VCaP (cell line): ENCODE data around the gene NBEAL2.
"Not testable (repeated sequence)": the region's sequence is repeated elsewhere in the genome, so short reads cannot be mapped to it uniquely, and the experiment has no call there.

Source experiments
- H3K27ac ChIP-seq: fragments of 450-650 bp; 2 replicates; pipeline ENCODE4 v1.5.1; 2017
- CTCF ChIP-seq: fragments of 450-650 bp; conservative IDR thresholded peaks from 2 replicates; pipeline ENCODE4 v1.5.1; 2017; ENCODE audit warnings: mild to moderate bottlenecking, moderate library complexity

Gene NBEAL2

GRCh38 chr3:47017504-47018268 lies 38.2 kb downstream of the NBEAL2 start:
- TF ChIP-seq CTCF: no peak
- H3K27ac ChIP-seq: no peak overlapping the region

GRCh38 chr3:47018269-47018611 lies 38.8 kb downstream of the NBEAL2 start:
- no peak for TF ChIP-seq CTCF

GRCh38 chr3:47019201-47019600 lies 39.7 kb downstream of the NBEAL2 start:
- no peak for TF ChIP-seq CTCF
- H3K27ac ChIP-seq: no peak overlapping the region

More at GRCh38 chr3:47018269-47018611, 38.8 kb downstream of the NBEAL2 start:
- no peak overlapping the region for H3K27ac ChIP-seq

- TF ChIP-seq CTCF: no peak
Measured at GRCh38 chr3:47020311-47020710, 40.8 kb downstream of the NBEAL2 start.

GRCh38 chr3:47022641-47023071 lies 43.2 kb downstream of the NBEAL2 start:
- no peak for TF ChIP-seq CTCF
- H3K27ac ChIP-seq: peak overlapping the region; percentile 73

More at GRCh38 chr3:47020311-47020710, 40.8 kb downstream of the NBEAL2 start:
- H3K27ac ChIP-seq: no peak overlapping the region

GRCh38 chr3:47024932-47025331 lies 45.5 kb downstream of the NBEAL2 start:
- H3K27ac ChIP-seq: 0 out of 2 replicates have a peak overlapping the region, but pooled peaks have one; percentile 73
- no peak for TF ChIP-seq CTCF

- not testable (repeated sequence) for H3K27ac ChIP-seq
Measured at GRCh38 chr3:47026432-47026831, 47.0 kb downstream of the NBEAL2 start.

- no peak for TF ChIP-seq CTCF
- H3K27ac ChIP-seq: no peak overlapping the region
Measured at GRCh38 chr3:47028146-47028545, 48.7 kb downstream of the NBEAL2 start.
